ENCODE results near the gene CHAC1.

Gene CHAC1

DNA sequence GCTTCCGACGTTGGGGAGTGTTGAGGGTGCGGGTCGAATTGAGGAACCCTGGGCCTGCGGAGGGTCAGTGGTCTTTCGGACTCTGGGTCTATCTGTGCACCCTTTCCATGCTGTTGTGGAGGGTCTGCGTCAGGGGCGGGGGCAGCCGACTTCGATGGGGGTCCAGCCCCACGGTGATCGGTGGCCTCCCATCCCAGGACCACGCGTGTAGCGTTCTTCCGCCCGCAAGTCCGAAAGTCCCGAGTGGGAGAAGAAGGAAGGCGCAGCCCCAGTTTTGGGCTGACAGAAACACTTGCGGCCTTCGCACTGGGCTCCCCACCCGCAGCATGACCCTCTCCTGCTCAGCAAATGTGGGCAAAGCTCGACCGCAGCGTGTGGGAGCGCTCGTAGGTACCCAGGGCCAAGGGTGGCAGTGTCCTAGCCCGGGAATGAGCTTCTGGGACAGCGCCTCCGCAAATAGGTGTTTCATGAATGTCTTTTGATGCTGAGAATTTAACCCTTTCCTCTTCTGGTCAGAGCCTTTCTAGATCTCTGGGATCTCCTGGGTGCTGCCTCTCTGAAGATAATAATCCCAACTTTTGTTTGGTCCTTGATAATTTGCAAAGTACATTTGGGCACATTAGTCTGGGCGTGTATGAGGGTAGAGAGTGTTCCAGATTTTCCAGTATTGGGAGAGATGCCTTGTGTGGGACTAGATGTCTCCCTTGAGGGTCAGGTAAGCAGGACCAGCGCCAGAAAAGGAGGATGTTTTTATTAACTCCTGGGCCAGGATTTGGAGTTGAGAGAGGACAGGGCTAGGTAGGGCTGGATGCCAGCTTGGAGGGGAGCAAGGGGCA, 26.4 kb upstream of the CHAC1 start:
- TF ChIP-seq, protein P1, sequence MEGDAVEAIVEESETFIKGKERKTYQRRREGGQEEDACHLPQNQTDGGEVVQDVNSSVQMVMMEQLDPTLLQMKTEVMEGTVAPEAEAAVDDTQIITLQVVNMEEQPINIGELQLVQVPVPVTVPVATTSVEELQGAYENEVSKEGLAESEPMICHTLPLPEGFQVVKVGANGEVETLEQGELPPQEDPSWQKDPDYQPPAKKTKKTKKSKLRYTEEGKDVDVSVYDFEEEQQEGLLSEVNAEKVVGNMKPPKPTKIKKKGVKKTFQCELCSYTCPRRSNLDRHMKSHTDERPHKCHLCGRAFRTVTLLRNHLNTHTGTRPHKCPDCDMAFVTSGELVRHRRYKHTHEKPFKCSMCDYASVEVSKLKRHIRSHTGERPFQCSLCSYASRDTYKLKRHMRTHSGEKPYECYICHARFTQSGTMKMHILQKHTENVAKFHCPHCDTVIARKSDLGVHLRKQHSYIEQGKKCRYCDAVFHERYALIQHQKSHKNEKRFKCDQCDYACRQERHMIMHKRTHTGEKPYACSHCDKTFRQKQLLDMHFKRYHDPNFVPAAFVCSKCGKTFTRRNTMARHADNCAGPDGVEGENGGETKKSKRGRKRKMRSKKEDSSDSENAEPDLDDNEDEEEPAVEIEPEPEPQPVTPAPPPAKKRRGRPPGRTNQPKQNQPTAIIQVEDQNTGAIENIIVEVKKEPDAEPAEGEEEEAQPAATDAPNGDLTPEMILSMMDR (IDR thresholded peaks at IDR 0.05): no peak

DNA sequence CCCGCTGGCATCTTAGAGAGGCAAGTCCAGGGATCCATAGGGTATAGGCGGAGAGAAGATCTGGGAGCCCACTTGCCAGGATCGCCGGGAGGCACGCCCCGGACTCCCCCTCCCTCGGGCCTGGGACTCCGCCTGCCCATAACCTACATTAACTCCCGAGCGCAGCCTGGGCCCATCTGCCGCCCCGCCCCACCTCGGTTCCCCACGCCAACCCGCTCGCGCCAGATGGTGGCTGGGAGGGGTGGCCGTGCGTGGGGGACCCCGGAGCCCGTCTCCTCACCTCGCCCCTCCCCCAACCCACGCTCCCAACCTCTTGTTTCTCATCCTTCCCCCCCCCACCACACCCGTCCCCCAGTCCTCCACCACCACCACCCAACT, 25.8 kb upstream of the CHAC1 start:
- TF ChIP-seq, protein P1 (IDR thresholded peaks at IDR 0.05): no peak

DNA sequence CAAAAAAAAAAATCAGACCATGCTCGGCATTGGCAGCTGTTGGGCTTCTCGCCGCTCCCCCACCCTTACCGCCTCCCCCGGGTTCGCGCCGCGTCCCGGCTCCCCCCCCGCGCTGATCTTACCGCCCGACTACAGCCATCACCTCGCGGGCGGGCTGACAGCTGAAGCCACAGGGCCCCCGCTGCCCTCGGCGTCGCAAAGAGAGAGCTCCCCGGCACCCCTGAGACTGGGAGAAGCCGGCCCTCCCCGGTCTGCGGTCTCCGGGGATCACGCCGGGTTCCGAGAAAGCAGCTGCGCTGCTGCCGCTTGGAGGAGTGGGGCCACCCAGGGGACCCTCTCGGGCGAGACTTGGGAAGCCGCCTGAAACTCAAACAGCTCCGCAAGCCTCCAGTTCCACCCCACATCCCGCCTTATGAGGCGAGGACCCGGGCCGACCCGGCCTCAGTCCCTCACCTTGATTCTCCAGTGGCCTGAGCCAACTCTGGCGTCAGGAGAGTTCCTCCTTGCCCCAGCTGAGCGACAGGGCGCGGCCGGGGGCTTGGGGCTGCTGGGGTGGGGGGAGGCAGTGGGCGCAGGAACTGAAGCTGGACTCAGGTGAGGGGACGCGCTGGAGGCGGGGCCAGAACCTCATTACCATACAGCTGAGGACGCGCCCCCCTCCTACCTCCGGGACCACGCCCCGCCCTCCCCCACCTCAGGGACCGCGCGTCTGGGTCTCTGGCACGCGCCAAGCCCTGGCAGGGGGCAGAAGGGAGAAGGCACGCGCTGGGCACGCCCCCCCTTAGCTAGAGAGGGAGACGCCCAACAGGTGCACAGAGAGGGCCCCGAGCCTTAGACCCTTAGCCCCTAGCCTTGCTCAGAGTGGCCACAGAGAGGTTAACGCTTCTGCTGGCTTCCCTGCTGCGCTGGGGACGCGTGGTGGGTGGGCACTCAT, 25.1 kb upstream of the CHAC1 start:
- TF ChIP-seq, protein P1 (IDR thresholded peaks at IDR 0.05): no peak

DNA sequence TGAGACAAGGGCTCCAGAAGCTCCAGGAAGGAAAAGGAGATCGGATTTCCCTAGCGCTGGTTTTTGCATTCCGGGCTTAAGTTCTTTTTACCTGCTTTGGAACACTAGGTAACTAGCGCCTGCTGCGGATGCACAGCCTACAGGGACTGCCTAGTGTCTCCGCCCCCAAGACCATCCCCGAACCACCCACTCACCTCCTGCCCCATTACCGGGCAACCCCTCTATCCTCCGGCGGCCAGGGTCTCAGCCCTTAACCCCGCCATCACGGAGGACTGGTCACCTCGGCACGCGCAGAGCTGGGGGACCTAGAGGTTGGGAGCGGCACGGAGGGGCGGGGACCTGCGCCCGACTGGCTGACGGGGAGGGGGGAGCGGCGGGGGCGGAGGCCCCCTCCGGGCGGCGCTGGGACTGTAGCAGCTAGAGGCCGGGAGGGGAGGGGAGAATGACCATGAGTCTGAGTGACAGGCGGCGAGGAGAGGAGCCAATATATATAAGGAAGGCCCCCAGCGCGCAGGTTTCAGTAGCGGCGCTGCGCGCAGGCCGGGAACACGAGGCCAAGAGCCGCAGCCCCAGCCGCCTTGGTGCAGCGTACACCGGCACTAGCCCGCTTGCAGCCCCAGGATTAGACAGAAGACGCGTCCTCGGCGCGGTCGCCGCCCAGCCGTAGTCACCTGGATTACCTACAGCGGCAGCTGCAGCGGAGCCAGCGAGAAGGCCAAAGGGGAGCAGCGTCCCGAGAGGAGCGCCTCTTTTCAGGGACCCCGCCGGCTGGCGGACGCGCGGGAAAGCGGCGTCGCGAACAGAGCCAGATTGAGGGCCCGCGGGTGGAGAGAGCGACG, 24.2 kb upstream of the CHAC1 start, which contains the start of gene DLL4:
TSS of gene DLL4 (plus strand) at position 520 of the 839 bp plus-strand sequence. CDS start 329 bp downstream, outside the sequence.
- TF ChIP-seq, protein P1 (IDR thresholded peaks at IDR 0.05): no peak

DNA sequence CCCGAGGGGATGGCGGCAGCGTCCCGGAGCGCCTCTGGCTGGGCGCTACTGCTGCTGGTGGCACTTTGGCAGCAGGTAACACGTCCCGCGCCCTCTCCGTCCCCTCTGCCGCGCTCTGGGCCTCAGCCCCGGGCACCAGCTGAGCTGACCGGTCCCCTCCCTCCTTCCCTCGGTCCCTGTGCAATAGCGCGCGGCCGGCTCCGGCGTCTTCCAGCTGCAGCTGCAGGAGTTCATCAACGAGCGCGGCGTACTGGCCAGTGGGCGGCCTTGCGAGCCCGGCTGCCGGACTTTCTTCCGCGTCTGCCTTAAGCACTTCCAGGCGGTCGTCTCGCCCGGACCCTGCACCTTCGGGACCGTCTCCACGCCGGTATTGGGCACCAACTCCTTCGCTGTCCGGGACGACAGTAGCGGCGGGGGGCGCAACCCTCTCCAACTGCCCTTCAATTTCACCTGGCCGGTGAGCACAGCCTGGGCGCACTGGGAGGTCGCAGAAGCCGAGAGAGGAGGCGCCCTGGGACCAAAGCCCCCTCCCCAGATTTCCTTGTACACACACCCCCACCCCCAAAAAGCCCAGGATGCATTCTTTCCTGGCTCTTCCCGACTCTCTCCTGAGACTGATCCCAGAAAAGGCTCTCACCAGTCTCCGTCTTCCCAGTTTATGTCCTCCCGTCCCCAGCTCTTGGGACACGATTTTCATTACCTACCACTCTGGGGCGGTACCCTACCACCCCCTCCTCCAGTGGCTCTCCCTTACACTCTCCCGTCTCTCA, 23.4 kb upstream of the CHAC1 start:
- TF ChIP-seq, protein P1 (IDR thresholded peaks at IDR 0.05): no peak

DNA sequence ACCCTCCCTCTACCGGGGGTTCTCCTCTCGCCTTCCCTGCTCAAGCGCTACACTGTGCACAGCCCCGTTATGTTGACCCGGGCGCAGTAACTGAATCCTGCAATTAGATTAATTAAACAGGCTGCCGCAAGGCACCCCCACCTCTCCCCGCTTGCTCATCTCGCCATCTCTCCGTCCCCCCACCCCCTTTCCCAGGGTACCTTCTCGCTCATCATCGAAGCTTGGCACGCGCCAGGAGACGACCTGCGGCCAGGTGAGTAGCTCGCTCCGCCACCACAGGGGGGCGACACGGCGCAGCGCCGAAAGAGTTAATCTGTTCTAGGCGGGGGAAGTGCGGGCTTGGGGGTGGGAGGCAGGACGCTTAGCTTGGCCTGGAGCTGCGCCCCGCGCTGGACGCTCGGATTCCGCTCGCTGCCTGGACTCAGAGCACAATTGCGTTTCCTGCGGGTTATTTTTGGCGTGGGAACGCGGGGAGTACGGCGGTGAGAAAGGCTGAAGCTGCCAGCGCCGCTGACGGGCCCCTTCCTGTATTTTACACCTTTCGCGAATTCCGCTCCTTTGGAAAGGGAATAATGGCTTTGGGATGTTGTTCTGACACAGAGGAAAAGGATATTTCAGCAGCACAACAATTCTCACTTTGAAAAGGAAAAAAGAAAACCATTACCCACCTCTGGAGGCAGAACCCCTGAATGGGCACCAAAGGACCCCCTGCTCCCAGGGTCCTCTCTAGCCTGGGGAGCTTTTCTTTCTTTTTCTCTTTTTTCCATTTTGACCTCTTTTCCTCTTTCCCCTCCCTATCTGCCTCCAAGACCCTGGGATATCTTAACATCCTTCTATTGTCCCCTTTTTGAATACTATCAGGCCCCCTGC, 22.6 kb upstream of the CHAC1 start:
- TF ChIP-seq, protein P1 (IDR thresholded peaks at IDR 0.05): peak; percentile 85

Data from LNCAP (cell line).